Loucy (cell line): ENCODE results near the gene TMTC1.

ENCODE experiments used
- CTCF ChIP-seq: fragments of 200-600 bp; sonication (generic); conservative IDR thresholded peaks from 2 replicates; pipeline ENCODE4 v1.5.1; 2014; ENCODE audit warnings: mild to moderate bottlenecking, antibody characterized with exemption, low read length
- EZH2phosphoT487 ChIP-seq: fragments of 200-600 bp; IDR thresholded peaks from 2 replicates; pipeline ENCODE4 v1.6.1; 2018; ENCODE audit warnings: antibody characterized with exemption, mild to moderate bottlenecking, moderate library complexity, borderline replicate concordance

- TF ChIP-seq CTCF: no peak
- no peak for TF ChIP-seq EZH2phosphoT487
Measured at GRCh38 chr12:29726741-29727348, 56.9 kb downstream of the TMTC1 start.
